ENCODE data around the gene RNF14. TPM values are rescaled to one million over a fixed set of nuclear protein-coding genes. Genes with fewer than 3 reads are reported as not detected.

The RNF14 gene
- total RNA-seq, 1 experiment from 2014 or later: 37.5 TPM

- no peak for TF ChIP-seq YY1 (IDR thresholded peaks at IDR 0.05; ENCODE audit: extremely low read depth, insufficient replicate concordance, low read depth, low read length)
Observed at GRCh38 chr5:142012792-142013388, 44.0 kb downstream of the RNF14 start, which contains the start of gene GNPDA1 (continued).

- POLR2A ChIA-PET: interaction anchor here (0.5 to 2.1 kb wide), 2 partner anchors 10 to 41 kb away, joined by 4 to 11 read pairs; no protein-coding TSS in a partner anchor
- H3K4me3 ChIP-seq (replicated peaks in 1 of 2; ENCODE audit: low read depth in 1 of 2, low read length in 2 of 2): peak overlapping the region in 1 of 2 experiments; percentile 88; a peak in 3 of 4 replicates
Observed at GRCh38 chr5:142013734-142014521, 45.0 kb downstream of the RNF14 start.

More at GRCh38 chr5:142013734-142014521, 45.0 kb downstream of the RNF14 start:
- Histone ChIP-seq H3K79me2 (ENCODE audit: insufficient read depth, low read length) (peaks cover 4% of the 10 kb centered on the region; the same call in 1 of the 2 replicates), H3K27ac (ENCODE audit: low read depth, low read length) (peak overlapping the region; percentile 66; the same call in 1 of the 2 replicates), H3K27me3 (ENCODE audit: insufficient read depth, low read length) (no peaks in the 10 kb centered on the region), H3K4me2 (ENCODE audit: low read length) (peak overlapping the region; percentile 96), H4K20me1 (ENCODE audit: insufficient read depth) (no peaks in the 10 kb centered on the region), H3K9me2 (ENCODE audit: insufficient read depth) (no peaks in the 10 kb centered on the region), H3K9me3 (ENCODE audit: control insufficient read depth in 1 of 2, insufficient read depth in 1 of 2, low read depth in 1 of 2, low read length in 2 of 2) (no peaks in the 10 kb centered on the region), H3K4me1 (ENCODE audit: control insufficient read depth in 1 of 2, insufficient read depth in 2 of 2, low read length in 2 of 2) (peaks cover 13 to 45% of the 10 kb centered on the region in 2 experiments), H2AFZ (ENCODE audit: low read depth, low read length, poor library complexity, severe bottlenecking) (no peak overlapping the region), H3K36me3 (ENCODE audit: control insufficient read depth in 1 of 2, insufficient read depth in 2 of 2, low read length in 2 of 2) (no peaks in the 10 kb centered on the region), H3K9ac (ENCODE audit: low read length) (peak overlapping the region; percentile 87)
- no peak for DNase-seq (ENCODE audit: low read depth, low spot score)
- ChIA-PET CTCF (interaction anchor here (0.5 to 3.4 kb wide), 5 partner anchors 11 to 322 kb away, joined by 3 to 18 read pairs (median 10); no protein-coding TSS in a partner anchor), RAD21 (ENCODE audit: low non-redundant PET in 1 of 2, low total read pairs in 2 of 2, uncharacterized antibody in 2 of 2, unreplicated experiment in 2 of 2) (interaction anchor here in 1 of 2 experiments (1.2 kb wide), 1 partner anchor 699 kb away, joined by 3 read pairs; no protein-coding TSS in a partner anchor)
- no peak for ATAC-seq
- TF ChIP-seq, protein P1, sequence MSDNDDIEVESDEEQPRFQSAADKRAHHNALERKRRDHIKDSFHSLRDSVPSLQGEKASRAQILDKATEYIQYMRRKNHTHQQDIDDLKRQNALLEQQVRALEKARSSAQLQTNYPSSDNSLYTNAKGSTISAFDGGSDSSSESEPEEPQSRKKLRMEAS (IDR thresholded peaks at IDR 0.05): no peak
- BruUV-seq (replicated peaks): no TSS peak
- intact Hi-C loops (cut with micrococcal nuclease): loop anchor here (2.0 kb wide), 1 partner anchor 45 kb away; no protein-coding TSS in a partner anchor

Measured in HCT116 (cell line).